Stimulated activated naive CD8-positive, alpha-beta T cell treated with anti-CD3 and anti-CD28 coated beads, Interleukin-15, Interleukin-2, amounts not matched to agents 100 ng/mL and 50 ng/mL, for 24 hours (primary cell): ENCODE results near the gene HCN3.
"Not testable (repeated sequence)": the region's sequence is repeated elsewhere in the genome, so short reads cannot be mapped to it uniquely, and the experiment has no call there.

ENCODE experiments used
- H3K27ac Mint-ChIP-seq: one replicate; pipeline ENCODE4 v1.8.0; 2021; ENCODE audit warnings: mild to moderate bottlenecking, mixed read lengths
- H3K27me3 Mint-ChIP-seq: one replicate; pipeline ENCODE4 v1.8.0; 2021; ENCODE audit warnings: mixed read lengths
- H3K36me3 Mint-ChIP-seq: one replicate; pipeline ENCODE4 v1.8.0; 2021; ENCODE audit warnings: low read depth, mixed read lengths
- H3K4me1 Mint-ChIP-seq: one replicate; pipeline ENCODE4 v1.8.0; 2021; ENCODE audit warnings: low read depth, mixed read lengths
- H3K4me3 Mint-ChIP-seq: one replicate; pipeline ENCODE4 v1.8.0; 2021; ENCODE audit warnings: mild to moderate bottlenecking, mixed read lengths
- H3K9me3 Mint-ChIP-seq: one replicate; pipeline ENCODE4 v1.8.0; 2021; ENCODE audit warnings: mixed read lengths

Gene HCN3

GRCh38 chr1:155277070-155277901 is at the start of gene HCN3:
Gene HCN3 (plus strand): TSS chr1:155277463. CDS start chr1:155277591, 128 bp downstream.
- Mint-ChIP-seq H3K27me3 (no peaks in the 10 kb centered on the region), H3K36me3 (peaks cover 7% of the 10 kb centered on the region), H3K4me1 (peaks cover 36% of the 10 kb centered on the region), H3K4me3 (peak within 1 kb of the TSS; percentile 75), H3K27ac (peak within 1 kb of the TSS; percentile 28), H3K9me3 (no peaks in the 10 kb centered on the region)

- H3K9me3 Mint-ChIP-seq, result no peaks in the 10 kb centered on the region
- H3K4me3 Mint-ChIP-seq, result peak overlapping the region; percentile 83
- H3K4me1 Mint-ChIP-seq, result peaks cover 44% of the 10 kb centered on the region
- peaks cover 10% of the 10 kb centered on the region for H3K36me3 Mint-ChIP-seq
- H3K27ac Mint-ChIP-seq, result peak overlapping the region; percentile 89
- H3K27me3 Mint-ChIP-seq, result no peaks in the 10 kb centered on the region
These were observed 49.2 kb upstream of the HCN3 start for GRCh38 chr1:155228096-155228427.

DNA sequence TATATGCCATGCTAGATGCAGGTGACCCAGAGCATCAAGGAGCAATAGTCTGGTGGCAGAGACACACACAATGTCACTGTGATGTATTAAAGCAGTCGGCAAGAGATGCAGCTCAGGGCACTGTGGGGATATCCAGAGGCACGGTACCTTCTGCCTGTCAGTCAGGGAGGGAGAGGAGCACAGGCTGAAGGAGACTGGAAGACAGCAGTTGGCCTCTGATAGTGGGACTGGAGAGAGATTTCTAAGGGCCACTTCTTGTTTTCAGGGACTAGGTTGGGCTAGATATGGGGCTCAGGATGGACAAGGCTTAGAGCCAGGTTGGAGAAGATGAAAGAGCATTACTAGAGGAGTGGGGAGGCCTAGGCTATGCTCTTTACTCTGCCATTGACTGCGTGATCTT is 46.0 kb upstream of the HCN3 start:
- H3K36me3 Mint-ChIP-seq, H3K9me3 Mint-ChIP-seq, H3K27ac Mint-ChIP-seq, H3K4me3 Mint-ChIP-seq, H3K27me3 Mint-ChIP-seq: not testable (repeated sequence)
- H3K4me1 Mint-ChIP-seq, result peaks cover 22% of the 10 kb centered on the region

DNA sequence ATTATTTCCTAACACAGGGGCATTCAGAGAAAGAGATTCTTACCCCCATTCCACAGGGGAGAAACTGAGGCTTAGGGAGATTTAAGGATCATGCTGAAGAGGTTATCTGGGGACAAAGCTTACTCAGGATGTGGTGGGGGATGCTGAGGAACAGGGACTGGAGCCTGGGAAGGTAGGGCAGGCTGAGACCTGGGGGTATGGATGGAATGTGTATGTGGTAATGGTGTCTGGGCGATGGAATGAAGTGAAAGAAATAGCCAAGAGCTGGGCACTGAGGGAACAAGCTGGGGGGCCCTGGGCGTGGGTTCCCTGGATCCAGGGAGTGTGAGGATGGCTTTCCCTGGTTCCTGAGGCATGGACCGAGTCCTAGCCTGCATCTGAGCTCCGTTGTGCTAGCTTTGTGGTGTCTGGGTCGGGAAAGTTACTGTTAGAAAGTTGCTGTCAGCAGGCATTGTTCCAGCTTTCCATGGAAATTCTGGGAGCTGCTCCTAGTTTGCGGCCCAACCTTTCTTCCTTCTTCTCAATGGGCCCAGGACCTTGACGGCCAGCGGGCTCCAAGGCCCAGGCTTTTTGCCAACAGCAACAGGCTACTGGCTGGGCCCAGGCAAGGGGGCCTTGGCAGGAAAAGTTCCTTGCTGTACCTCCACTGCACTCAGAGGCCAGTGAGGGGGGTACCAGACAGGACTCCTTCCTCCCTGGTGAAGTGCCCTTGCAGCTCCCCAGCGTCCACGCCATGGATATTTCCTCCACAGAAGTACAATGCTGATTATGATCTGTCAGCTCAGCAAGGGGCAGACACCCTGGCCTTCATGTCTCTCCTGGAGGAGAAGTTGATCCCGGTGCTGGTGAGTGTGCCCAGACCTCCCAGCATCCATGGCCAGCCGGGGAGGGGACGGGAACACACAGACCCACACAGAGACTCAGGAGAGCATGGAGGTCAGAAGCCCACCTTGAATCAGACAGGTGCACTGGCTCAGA is 45.0 kb upstream of the HCN3 start:
- H3K4me1 Mint-ChIP-seq, result peaks cover 18% of the 10 kb centered on the region
- H3K4me3 Mint-ChIP-seq, H3K27ac Mint-ChIP-seq, H3K27me3 Mint-ChIP-seq, H3K9me3 Mint-ChIP-seq: not testable (repeated sequence)
- peaks cover 18% of the 10 kb centered on the region for H3K36me3 Mint-ChIP-seq

GRCh38 chr1:155233502-155233901 is 43.8 kb upstream of the HCN3 start:
- H3K27me3 Mint-ChIP-seq, H3K4me3 Mint-ChIP-seq, H3K27ac Mint-ChIP-seq, H3K4me1 Mint-ChIP-seq, H3K9me3 Mint-ChIP-seq: not testable (repeated sequence)
- peaks cover 18% of the 10 kb centered on the region for H3K36me3 Mint-ChIP-seq

DNA sequence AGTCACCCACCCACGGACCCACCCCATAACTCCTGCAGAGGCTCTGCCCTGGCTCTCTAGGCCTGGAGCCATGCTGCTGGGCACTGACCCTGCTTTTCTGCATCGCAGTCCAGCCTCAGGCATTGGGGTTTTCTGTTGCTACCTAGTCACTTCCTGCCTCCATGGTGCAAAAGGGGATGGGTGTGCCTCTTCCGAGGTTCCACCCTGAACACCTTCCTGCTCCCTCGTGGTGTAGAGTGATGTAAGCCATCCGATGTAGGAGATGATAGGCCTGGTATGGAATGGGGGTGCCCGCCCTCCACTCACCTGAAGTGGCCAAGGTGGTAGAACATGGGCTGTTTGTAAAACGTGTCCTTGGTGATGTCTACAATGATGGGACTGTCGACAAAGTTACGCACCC is 41.9 kb upstream of the HCN3 start:
- peaks cover 18% of the 10 kb centered on the region for H3K36me3 Mint-ChIP-seq
- H3K4me3 Mint-ChIP-seq, H3K4me1 Mint-ChIP-seq, H3K9me3 Mint-ChIP-seq, H3K27ac Mint-ChIP-seq, H3K27me3 Mint-ChIP-seq: not testable (repeated sequence)

DNA sequence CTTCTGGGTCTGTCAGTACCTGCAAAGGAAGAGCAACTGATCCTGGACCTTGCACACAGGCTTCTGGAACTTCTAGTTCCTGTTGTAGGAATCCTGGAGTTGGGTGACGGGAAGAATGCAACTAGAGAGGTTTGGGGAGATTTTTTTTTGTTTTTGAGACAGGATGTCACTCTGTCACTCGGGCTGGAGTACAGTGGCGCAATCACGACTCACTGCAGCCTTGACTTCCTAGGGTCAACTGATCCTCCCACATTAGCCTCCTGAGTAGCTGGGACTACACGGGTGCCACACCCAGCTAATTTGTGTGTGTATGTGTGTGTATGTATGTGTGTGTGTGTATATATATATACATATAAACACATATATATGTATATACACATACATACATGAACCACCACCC is 40.8 kb upstream of the HCN3 start:
- no peak overlapping the region for H3K27ac Mint-ChIP-seq
- peaks cover 15% of the 10 kb centered on the region for H3K4me1 Mint-ChIP-seq
- peaks cover 22% of the 10 kb centered on the region for H3K36me3 Mint-ChIP-seq
- no peak overlapping the region for H3K4me3 Mint-ChIP-seq
- H3K27me3 Mint-ChIP-seq, result no peaks in the 10 kb centered on the region
- no peaks in the 10 kb centered on the region for H3K9me3 Mint-ChIP-seq

DNA sequence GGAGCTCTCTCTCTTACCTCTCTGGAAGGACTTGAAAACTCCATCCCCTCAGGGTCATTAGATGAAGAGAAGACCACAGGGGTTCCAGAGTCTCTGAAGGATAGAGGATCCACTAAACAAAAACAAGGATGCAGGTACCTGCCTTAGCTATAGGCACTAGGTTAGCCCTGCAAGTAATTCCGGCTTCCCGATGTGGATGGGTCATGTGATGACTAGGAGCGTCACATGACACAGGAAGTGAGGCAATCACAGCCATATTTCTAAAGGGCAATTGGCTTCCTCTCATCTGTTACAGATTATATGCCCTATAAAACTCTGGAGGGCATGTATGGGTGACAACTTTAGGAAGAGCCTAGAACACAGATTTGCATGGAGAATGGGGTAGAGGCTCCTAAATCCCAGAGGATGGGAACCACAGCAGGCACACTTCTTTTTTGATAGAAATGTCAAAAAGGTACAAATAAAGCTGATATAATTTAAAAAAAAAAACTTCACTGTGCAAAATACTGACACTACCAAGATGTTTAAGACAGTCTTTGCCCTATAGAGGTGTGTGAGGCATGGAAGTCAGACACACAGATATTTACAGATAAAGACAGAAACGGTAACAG is 36.1 kb upstream of the HCN3 start:
- peak overlapping the region; percentile 82 for H3K4me3 Mint-ChIP-seq
- H3K27me3 Mint-ChIP-seq, result peaks cover 4% of the 10 kb centered on the region
- H3K36me3 Mint-ChIP-seq, result peaks cover 25% of the 10 kb centered on the region
- H3K4me1 Mint-ChIP-seq, result peaks cover 47% of the 10 kb centered on the region
- H3K9me3 Mint-ChIP-seq, result peaks cover 4% of the 10 kb centered on the region
- H3K27ac Mint-ChIP-seq, result peak overlapping the region; percentile 88

DNA sequence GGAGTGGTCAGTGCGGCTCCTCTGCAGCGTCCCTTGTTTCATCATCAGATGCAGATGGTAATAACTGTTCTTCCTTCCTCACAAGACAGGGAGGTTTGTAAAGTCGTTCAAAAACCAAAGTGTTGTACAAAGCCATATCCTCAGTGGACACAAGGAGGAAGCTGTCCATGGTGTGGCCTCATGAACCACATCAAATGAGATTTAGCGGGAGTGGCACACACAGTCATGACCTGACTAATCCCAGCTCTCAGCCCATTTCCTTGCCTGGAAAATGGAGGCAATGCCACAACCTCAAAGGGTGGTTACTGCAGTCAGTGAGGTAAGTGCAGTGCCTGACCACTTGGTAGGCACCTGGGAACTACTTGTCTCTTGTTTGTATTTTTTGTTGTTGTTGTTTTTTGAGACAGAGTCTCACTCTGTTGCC is 35.4 kb upstream of the HCN3 start:
- H3K27ac Mint-ChIP-seq, result peak overlapping the region; percentile 88
- peaks cover 4% of the 10 kb centered on the region for H3K9me3 Mint-ChIP-seq
- peaks cover 24% of the 10 kb centered on the region for H3K36me3 Mint-ChIP-seq
- peak overlapping the region; percentile 82 for H3K4me3 Mint-ChIP-seq
- peaks cover 47% of the 10 kb centered on the region for H3K4me1 Mint-ChIP-seq
- peaks cover 4% of the 10 kb centered on the region for H3K27me3 Mint-ChIP-seq

DNA sequence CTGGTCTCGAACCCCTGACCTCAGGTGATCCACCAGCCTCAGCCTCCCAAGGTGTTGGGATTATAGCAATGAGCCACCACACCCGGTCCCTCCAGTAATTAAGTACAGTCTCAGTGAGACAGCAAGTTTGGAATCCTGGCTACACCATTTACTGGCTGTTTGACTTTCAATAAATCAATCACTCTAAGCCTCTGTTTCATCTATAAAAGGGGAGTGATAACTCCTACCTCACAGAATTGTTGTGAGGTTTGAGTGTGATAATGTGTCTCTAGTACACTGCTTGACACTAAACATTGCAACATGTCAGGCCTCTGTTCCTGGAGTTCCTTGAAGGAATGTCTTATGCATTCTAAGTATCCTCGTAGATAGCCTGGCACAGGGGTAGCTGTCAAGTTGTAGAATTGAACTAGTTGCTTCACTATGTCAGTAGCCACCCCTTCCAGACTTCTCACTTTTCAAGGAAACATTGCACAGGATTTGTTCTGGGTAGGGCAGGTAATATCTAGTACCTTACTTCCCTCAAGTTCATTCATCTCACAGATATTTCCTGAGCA is 34.4 kb upstream of the HCN3 start:
- H3K36me3 Mint-ChIP-seq, result peaks cover 20% of the 10 kb centered on the region
- H3K4me3 Mint-ChIP-seq, result peak overlapping the region; percentile 87
- peaks cover 47% of the 10 kb centered on the region for H3K4me1 Mint-ChIP-seq
- peaks cover 4% of the 10 kb centered on the region for H3K9me3 Mint-ChIP-seq
- H3K27ac Mint-ChIP-seq, result peak overlapping the region; percentile 89
- H3K27me3 Mint-ChIP-seq, result peaks cover 4% of the 10 kb centered on the region

GRCh38 chr1:155244368-155245162 is 32.7 kb upstream of the HCN3 start:
- H3K27me3 Mint-ChIP-seq, result peaks cover 4% of the 10 kb centered on the region
- peak overlapping the region; percentile 100 for H3K27ac Mint-ChIP-seq
- peaks cover 4% of the 10 kb centered on the region for H3K9me3 Mint-ChIP-seq
- H3K36me3 Mint-ChIP-seq, result peaks cover 20% of the 10 kb centered on the region
- peaks cover 47% of the 10 kb centered on the region for H3K4me1 Mint-ChIP-seq
- peak overlapping the region; percentile 87 for H3K4me3 Mint-ChIP-seq

- peak overlapping the region; percentile 100 for H3K27ac Mint-ChIP-seq
- H3K4me1 Mint-ChIP-seq, result peaks cover 50% of the 10 kb centered on the region
- peaks cover 20% of the 10 kb centered on the region for H3K36me3 Mint-ChIP-seq
- H3K4me3 Mint-ChIP-seq, result peak overlapping the region; percentile 87
- peaks cover 4% of the 10 kb centered on the region for H3K9me3 Mint-ChIP-seq
- H3K27me3 Mint-ChIP-seq, result peaks cover 4% of the 10 kb centered on the region
These were observed 32.1 kb upstream of the HCN3 start for GRCh38 chr1:155245163-155245524.

GRCh38 chr1:155246796-155247195 is 30.5 kb upstream of the HCN3 start:
- H3K27ac Mint-ChIP-seq, H3K27me3 Mint-ChIP-seq, H3K9me3 Mint-ChIP-seq, H3K4me3 Mint-ChIP-seq: not testable (repeated sequence)
- peaks cover 44% of the 10 kb centered on the region for H3K4me1 Mint-ChIP-seq
- H3K36me3 Mint-ChIP-seq, result peaks cover 13% of the 10 kb centered on the region
